NCI-H146 treated with DMSO at 0.1 percent for 48 hours (cell line): ENCODE data around the gene JARID2.
"Not testable (repeated sequence)": the region's sequence is repeated elsewhere in the genome, so short reads cannot be mapped to it uniquely, and the experiment has no call there.

Experiments
- DNase-seq: peaks from one replicate; lab custom pipeline; 2025; ENCODE audit not compliant: unreplicated experiment; lab: John Stamatoyannopoulos, UW

JARID2 gene

GRCh38 chr6:15413466-15414234, 167.8 kb downstream of the JARID2 start:
- no peak for DNase-seq

DNA sequence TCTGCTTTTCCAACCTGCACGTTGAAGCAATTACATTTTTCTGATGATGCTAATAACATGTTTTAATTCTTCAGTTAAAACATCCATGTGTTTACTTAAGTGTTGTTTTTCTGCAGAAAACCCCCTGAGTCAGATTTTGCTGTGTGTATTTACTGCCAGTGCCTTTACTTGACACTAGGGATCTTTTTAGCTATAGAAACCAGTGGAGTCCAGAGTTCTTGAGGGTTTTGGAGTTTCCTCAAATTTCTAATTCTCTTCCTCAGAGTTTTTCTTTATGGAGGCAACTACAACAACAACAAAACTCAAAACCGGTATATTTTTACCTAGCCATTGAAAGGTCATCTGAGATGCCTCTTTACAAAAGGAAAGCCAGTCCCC, 168.4 kb downstream of the JARID2 start:
- no peak for DNase-seq

DNA sequence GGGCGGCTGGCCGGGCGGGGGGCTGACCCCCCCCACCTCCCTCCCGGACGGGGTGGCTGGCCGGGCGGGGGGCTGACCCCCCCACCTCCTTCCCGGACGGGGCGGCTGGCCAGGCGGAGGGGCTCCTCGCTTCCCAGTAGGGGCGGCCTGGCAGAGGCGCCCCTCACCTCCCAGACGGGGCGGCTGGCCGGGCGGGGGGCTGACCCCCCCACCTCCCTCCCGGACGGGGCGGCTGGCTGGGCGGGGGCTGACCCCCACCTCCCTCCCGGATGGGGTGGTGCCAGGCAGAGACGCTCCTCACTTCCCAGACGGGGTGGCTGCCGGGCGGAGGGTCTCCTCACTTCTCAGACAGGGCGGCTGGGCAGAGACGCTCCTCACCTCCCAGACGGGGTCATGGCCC, 169.8 kb downstream of the JARID2 start:
- not testable (repeated sequence) for DNase-seq

GRCh38 chr6:15416932-15417509, 171.2 kb downstream of the JARID2 start:
- no peak for DNase-seq

DNA sequence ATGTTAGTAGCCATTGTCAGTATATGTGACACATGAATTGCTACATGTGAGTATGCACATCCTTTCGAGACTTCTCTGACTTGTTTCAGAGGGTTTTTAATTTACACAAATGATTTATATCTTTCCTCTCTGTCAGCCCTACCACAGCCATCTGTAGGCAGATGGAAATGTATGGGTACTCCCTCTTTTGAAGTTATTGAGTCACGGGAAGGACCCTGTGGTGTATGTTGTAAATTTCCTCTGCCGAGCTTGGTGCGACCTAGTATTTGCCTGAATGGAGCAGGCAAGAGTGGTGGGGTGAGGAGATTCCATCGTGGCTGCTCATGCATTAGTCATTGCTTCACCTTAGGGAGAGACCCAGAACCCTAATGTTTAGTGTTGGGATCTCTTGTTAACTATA, 171.9 kb downstream of the JARID2 start:
- DNase-seq = no peak

DNA sequence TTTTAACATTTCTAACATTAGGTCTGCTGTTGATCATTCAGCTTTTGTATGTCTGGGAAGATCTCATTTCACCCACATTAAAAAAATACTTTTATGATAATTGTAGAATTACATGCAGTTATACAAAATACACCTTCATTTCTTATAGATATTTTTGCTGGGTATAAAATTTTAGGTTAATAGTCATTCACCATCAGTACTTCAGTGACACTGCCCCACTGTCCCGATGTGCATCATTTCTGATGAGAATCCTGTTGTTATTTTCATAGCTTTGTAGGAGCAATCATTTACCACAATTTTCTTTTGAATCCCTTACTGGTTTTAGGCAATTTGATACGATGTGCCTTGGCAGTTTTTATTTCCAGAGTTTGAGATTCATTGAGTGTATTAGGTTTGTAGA, 173.6 kb downstream of the JARID2 start:
- no peak for DNase-seq

- DNase-seq = no peak
Measured at GRCh38 chr6:15420959-15421438, 175.1 kb downstream of the JARID2 start.

DNA sequence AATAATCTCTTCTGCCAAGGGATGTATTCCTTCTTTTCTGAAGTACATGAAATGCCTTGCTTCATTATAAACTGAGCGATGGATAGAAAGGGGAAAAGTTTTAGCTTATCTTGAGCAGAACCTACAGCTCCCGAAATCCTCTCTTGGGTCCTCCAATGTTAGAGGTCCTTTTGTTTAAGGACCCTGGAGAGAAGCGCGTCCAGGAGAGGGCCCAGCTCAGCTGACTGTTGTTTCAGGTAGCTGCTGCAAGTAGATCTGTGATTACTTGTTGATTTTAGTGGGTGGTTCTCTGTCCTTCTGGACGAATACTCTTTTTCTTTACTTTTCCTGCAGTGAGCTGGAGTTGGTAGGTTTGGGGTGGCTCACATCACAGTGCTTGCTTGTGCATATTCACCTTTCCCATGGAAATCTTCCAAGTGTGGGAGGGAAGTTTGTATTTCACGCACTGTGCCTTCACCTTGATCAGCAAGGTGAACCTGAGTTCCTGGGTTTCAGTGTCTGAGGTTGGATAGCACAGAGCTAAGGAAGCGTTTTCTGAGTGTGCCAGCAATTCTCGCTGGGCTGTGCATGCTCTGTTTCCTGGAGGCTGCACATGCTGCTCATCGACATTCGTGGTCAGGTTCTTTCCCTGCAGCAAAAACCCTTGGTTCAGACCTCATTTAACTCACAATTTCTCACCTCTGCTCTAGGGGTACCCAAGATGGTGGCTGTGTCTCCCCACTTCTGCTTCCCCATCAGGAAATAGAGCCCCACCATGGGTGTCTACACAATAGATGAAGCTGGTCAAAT, 176.3 kb downstream of the JARID2 start:
- no peak for DNase-seq

- no peak for DNase-seq
Measured at GRCh38 chr6:15423286-15423993, 177.6 kb downstream of the JARID2 start.

- DNase-seq = no peak
Measured at GRCh38 chr6:15425947-15426346, 180.1 kb downstream of the JARID2 start.

- no peak for DNase-seq
Measured at GRCh38 chr6:15426395-15426794, 180.5 kb downstream of the JARID2 start.

- DNase-seq = no peak
Measured at GRCh38 chr6:15426901-15427300, 181.0 kb downstream of the JARID2 start.

- DNase-seq = no peak
Measured at GRCh38 chr6:15427331-15428070, 181.6 kb downstream of the JARID2 start.

GRCh38 chr6:15429141-15430110, 183.6 kb downstream of the JARID2 start:
- DNase-seq = no peak

DNA sequence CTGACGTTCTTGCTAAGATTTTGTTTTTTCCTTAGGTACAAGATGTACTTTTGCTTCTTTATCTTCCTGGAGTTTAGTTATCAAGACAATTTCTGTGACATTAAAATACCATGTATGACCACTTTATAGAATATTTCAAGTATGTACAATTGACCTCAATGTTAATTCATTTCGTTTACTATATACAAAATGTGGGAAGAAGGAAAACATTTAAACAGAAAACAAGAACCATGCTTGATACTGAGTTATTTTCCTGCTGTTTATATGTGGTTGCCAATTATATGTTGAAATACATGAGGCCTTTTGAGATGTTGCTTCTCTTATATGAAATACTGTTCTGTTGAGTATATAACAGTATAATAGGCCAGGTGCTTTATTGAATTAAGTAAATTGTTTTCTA, 184.3 kb downstream of the JARID2 start:
- no peak for DNase-seq

- no peak for DNase-seq
Measured at GRCh38 chr6:15430931-15431405, 185.1 kb downstream of the JARID2 start.

DNA sequence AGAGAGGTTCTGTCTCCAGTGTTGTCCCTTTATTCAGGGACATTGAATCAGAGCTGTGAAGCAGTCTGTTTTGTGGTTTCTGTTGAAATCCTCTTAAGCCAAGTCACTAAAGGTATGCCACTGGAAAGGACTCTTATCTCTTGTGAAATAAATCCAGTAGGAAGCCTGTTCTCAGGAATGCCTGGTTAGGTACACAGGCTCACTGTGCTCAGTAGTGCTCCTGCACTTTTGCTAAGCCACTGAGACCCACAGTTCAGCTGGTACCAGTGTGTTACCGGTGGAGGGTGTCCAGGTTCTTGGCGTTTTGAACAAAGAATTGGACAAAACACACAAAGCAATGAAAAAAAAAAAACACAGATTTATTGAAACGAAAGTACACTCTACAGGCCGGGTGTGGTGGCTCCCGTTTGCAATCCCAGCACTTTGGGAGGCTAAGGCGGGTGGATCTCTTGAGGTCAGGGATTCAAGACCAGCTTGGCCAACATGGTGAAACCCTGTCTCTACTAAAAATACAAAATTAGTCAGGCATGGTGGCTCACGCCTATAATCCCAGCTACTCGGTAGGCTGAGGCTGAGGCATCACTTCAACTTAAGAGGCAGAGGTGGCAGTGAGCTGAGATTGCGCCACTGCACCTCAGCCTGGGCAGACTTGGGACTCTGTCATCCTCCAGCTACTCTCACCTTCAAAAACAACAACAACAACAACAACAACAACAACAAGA, 186.1 kb downstream of the JARID2 start:
- DNase-seq = no peak

GRCh38 chr6:15433511-15433861, 187.6 kb downstream of the JARID2 start:
- no peak for DNase-seq

DNA sequence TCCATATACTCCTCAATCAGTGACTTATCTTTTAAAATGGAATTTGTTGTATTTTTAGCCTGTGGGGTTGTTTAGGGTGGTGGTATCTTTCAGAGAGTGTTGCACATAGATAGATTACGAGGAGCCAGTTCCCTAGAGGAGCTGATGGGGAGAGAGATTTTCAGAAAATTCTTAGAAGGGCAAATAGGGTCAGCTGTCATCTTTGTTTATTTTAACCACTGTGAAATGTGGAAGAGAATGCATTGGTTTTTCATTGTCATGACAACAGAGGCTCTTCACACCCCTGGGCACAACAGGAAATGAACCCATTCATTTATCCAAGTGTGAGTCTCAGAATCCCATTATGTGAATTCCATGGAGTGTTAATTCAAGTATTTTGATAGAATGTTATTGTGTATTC, 188.4 kb downstream of the JARID2 start:
- DNase-seq = peak; percentile 27
